Esophagus muscularis mucosa (tissue), 3 donors: ENCODE data around the gene FAM117B.

Experiments used
- POLR2A ChIP-seq: fragments of 450-650 bp; IDR thresholded peaks from one replicate; pipeline ENCODE4 v1.6.1; 2017; ENCODE audit warnings: antibody characterized with exemption, moderate library complexity, mild to moderate bottlenecking, low read depth
- TF ChIP-seq, protein P1 (sequence below), 3 experiments: fragments of 200-600 bp in 2 of 3; fragments of 450-650 bp in 1 of 3; sonication (generic) in 2 of 3; IDR thresholded peaks; one replicate each; pipeline ENCODE4 v1.5.1; 2017 to 2019; ENCODE audit warnings: antibody characterized with exemption in 3 of 3, mild to moderate bottlenecking in 2 of 3, moderate library complexity in 1 of 3

DNA sequence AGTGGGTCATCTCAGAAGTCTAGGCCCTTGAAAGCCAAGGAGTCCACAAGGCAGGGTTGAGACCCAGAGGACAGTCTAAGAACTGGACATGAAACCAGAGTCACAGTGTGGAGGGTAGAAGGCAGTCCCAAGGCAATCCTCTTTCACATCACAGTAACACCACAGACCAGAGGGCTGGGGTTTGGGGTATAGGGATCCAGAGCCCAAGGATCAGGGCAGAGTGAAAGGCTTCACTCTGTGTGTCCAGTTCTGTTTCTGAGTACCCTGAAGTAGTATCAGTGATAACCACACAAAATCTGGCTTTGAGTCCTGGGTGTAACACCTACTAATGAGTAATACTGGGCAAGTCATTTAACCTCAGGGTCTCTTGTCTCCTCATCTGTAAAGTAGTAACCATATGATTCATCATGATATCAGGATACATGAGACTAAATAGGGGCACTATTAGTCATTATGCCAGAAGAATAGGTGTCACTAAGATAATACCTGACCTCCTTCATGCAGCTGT, 145.8 kb downstream of the FAM117B start:
- TF ChIP-seq POLR2A, result no peak
- TF ChIP-seq, protein P1, sequence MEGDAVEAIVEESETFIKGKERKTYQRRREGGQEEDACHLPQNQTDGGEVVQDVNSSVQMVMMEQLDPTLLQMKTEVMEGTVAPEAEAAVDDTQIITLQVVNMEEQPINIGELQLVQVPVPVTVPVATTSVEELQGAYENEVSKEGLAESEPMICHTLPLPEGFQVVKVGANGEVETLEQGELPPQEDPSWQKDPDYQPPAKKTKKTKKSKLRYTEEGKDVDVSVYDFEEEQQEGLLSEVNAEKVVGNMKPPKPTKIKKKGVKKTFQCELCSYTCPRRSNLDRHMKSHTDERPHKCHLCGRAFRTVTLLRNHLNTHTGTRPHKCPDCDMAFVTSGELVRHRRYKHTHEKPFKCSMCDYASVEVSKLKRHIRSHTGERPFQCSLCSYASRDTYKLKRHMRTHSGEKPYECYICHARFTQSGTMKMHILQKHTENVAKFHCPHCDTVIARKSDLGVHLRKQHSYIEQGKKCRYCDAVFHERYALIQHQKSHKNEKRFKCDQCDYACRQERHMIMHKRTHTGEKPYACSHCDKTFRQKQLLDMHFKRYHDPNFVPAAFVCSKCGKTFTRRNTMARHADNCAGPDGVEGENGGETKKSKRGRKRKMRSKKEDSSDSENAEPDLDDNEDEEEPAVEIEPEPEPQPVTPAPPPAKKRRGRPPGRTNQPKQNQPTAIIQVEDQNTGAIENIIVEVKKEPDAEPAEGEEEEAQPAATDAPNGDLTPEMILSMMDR (IDR thresholded peaks at IDR 0.05), result no peak
